Activated naive CD4-positive, alpha-beta T cell treated with anti-CD3 and anti-CD28 coated beads, Interleukin-2, amount 50 U/mL, for 72 hours (primary cell): ENCODE measurements around the gene DNMT1. TPM values are rescaled to one million over a fixed set of nuclear protein-coding genes. Genes with fewer than 3 reads are reported as not detected.
"Not testable (repeated sequence)": the region's sequence is repeated elsewhere in the genome, so short reads cannot be mapped to it uniquely, and the experiment has no call there.

Source experiments
- ATAC-seq, 2 donors: fragments of 150-1000 bp; cut with Tn5 transposase; 2 replicates each; pipeline ENCODE4 v1.10.0; 2021; ENCODE audit warnings: mild to moderate bottlenecking in 2 of 2, moderate library complexity in 2 of 2
- DNase-seq, 2 donors: peaks; one replicate each; pipeline ENCODE4 v3.0.0; 2021 to 2022; ENCODE audit warnings: low spot score in 2 of 2
- H3K27ac Mint-ChIP-seq, 2 donors: one replicate each; pipeline ENCODE4 v1.8.0; 2022; ENCODE audit warnings: mild to moderate bottlenecking in 2 of 2, mixed read lengths in 2 of 2
- H3K36me3 Mint-ChIP-seq, 2 donors: one replicate each; pipeline ENCODE4 v1.8.0; 2022; ENCODE audit warnings: mixed read lengths in 2 of 2
- H3K9me3 Mint-ChIP-seq, 2 donors: one replicate each; pipeline ENCODE4 v1.8.0; 2022; ENCODE audit warnings: mixed read lengths in 2 of 2
- total RNA-seq, 2 donors: library from RNA; stranded (reverse); gene quantifications; one replicate each; pipeline ENCODE4 v1.2.3, GENCODE V29; 2022

Gene DNMT1
- total RNA-seq, 2 donors from 2014 or later, result 416 to 456 TPM

DNA sequence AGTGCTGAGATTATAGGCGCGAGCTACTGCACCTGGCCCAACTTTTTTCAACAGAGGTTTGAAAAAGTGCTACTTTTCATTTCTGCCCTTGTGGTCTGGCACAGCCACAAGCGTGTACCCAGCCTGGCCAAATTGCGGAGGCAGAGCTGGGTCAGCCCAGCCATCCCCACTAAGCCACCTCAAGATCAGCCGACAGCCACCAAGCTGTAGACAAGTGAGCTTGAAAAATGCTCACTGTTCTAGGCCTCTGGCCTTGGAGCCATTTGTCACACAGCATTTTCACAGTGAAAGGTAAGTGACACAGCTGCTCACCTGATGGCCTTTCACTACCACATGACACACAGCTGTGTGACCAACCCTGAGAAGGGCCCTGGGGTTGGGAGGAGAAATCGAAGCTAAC lies 27.3 kb downstream of the DNMT1 start:
- no peaks in the 10 kb centered on the region for H3K9me3 Mint-ChIP-seq
- no peak overlapping the region for H3K27ac Mint-ChIP-seq
- ATAC-seq (no peak), DNase-seq (no peak)
- peaks cover 16 to 17% of the 10 kb centered on the region in 2 donors for H3K36me3 Mint-ChIP-seq

DNA sequence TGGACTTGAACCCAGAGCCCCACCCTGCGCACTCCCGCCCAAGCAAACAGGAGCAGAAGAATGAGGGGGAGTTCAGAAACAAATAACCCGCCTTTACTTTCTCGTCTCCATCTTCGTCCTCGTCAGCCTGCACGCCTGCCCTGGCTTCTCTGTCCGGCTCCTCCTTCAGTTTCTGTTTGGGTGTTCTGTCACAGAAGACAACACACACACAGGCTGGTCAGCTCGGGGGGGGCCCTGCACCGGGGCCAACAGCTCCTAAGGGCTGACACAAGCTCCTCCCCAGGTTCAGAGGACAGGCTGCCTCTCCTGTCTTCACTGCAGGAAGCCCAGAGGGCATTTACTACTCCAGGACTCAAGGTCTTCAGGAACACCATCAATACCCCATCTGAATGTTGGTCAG lies 28.3 kb downstream of the DNMT1 start:
- Mint-ChIP-seq H3K36me3 (peaks cover 16 to 19% of the 10 kb centered on the region in 2 donors), H3K27ac (peak overlapping the region in 1 of 2 donors; percentile 60)
- not testable (repeated sequence) for H3K9me3 Mint-ChIP-seq, ATAC-seq, DNase-seq

DNA sequence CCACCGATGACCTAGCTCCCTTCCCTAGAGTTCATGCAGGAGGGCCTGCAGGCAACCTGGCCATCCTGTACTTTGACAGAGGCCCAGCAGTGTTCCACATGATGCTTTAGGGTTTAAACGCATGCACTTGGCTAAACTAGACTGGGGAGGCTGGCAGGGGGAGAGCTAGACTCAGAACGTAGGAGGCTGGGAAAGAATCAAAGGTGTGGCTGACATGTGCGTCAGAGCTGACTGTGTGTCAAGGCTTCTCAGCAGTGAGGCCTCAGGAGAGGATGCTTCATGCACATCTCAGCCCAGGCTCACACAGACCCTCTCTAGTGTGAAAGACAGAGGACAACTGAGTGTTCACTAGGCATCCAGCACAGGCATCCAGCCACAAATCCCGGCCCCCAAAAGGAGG lies 28.7 kb downstream of the DNMT1 start:
- Mint-ChIP-seq H3K27ac (peak overlapping the region in 1 of 2 donors; percentile 60), H3K36me3 (peaks cover 16 to 19% of the 10 kb centered on the region in 2 donors), H3K9me3 (no peaks in the 10 kb centered on the region)
- DNase-seq (no peak), ATAC-seq (no peak)

DNA sequence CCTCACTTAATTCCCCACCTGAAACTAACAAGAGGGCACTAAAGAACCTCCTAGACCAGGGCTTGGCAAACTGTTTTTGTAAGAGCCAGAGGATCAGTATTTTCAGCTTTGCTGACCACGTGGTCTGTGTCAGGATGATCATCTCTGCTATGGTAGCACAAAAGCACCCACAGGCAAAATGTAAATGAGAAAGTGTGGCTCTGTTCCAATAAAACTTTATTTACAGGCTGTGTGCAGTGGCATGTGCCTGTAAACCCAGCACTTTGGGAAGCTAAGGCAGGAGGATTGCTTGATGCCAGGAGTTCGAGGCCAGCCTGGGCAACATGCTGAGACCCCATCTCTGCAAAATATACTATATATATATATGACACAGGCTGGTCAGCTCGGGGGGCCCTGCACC lies 31.2 kb downstream of the DNMT1 start:
- Mint-ChIP-seq H3K27ac (no peak overlapping the region), H3K36me3 (peaks cover 23 to 33% of the 10 kb centered on the region in 2 donors), H3K9me3 (no peaks in the 10 kb centered on the region)
- no peak for DNase-seq
- no peak for ATAC-seq

DNA sequence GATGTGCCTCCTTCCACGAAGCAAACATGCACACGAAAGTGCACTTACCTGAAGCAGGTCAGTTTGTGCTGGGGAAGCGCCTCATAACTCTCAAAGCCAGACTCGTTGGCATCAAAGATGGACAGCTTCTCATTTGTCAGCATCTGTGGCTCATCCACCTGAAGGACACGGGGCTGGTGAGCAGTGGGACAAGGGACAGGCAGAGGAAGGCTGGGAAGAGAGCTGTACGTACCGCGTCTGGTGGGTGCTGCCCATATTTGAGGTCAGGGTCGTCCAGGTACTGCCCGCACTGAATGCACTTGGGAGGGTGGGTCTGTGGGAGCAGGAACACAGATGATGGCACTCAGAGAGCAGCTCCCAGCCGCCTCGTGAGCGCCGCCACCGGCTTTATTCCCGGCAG lies 35.1 kb downstream of the DNMT1 start:
- Mint-ChIP-seq H3K27ac (peak overlapping the region in 1 of 2 donors; percentile 80), H3K9me3 (no peaks in the 10 kb centered on the region), H3K36me3 (peaks cover 36 to 42% of the 10 kb centered on the region in 2 donors)
- ATAC-seq, result no peak
- DNase-seq, result no peak

DNA sequence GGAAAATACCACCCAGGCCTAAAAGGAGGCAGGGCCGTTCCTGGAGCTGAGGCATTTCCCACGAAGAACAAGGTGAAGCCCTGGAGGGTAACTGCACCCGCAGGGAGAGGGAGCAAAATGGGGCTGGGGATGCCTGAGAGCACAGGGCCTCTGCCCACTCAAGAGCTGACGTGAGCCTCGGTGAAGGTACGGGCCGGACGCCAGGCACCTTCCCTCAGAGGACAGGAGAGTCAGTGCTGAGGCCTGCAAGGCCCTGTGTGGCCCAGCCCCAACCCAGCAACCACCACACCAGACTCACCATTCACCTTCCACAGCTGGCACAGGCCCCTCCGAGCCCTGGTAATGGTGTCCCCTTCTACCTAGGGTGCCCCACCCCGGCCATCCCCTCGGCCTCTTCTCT lies 36.3 kb downstream of the DNMT1 start:
- no peaks in the 10 kb centered on the region for H3K9me3 Mint-ChIP-seq
- H3K36me3 Mint-ChIP-seq, result peaks cover 44 to 50% of the 10 kb centered on the region in 2 donors
- DNase-seq (no peak), ATAC-seq (no peak)
- peak overlapping the region; percentile 80 to 87 for H3K27ac Mint-ChIP-seq

DNA sequence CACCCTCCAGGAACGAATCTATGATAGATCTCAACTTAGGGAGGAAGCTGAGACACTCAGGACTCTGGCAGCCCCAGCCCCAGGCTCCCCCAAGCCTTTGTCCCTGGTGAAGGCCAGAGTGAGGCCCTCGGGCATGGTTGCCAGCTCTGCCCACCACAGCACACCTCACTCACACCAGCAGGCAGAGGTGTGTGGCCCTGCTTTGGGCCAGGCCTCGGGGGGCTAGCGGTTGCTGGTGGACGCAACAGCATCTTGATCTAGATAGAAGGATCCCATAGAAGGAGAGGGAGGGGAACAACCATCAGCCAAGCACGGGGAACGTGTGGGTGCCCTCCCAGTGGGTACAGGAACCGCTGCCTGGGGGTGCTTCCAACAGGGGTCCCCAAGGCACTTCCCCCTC lies 36.7 kb downstream of the DNMT1 start:
- no peaks in the 10 kb centered on the region for H3K9me3 Mint-ChIP-seq
- ATAC-seq (no peak), DNase-seq (no peak)
- peak overlapping the region; percentile 5 to 9 for H3K27ac Mint-ChIP-seq
- peaks cover 40 to 46% of the 10 kb centered on the region in 2 donors for H3K36me3 Mint-ChIP-seq

DNA sequence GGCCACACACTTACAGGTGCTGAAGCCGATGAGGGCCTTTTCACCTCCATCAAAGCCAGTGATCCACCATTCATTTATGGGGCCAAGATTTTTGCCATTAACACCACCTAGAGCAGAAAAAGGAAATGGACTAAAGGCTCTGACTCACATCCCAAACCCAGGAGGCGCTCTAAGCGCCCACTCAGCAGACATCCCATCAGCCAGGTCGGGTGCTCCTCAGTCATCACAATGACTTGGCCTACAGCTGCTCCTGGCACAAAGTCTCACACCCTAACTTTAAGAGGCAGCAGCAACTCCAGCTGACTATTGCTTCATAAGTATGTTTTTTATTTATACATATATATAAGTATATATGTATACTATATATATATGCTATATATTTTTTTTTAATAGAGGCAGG lies 38.9 kb downstream of the DNMT1 start:
- DNase-seq (no peak), ATAC-seq (no peak)
- H3K36me3 Mint-ChIP-seq, result peaks cover 40 to 43% of the 10 kb centered on the region in 2 donors
- H3K27ac Mint-ChIP-seq, result no peak overlapping the region
- H3K9me3 Mint-ChIP-seq, result no peaks in the 10 kb centered on the region

DNA sequence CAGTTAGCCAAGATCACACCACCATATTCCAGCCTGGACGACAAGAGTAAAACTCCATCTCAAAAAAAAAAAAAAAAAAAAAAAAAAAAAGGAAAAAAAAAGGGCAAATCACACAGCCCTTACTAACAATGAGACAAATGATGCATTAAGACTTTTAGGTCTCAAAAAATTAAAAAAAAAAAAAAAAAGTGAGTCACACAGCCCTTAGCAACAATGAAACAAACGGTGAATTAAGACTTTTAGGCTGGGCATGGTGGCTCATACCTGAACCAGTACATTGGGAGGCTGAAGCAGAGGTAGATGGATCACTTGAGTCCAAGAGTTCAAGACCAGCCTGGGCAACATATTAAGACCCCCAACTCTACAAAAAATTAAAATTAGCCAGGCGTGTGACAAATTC lies 42.7 kb downstream of the DNMT1 start:
- DNase-seq (no peak), ATAC-seq (peak; percentile 53 to 63)
- Mint-ChIP-seq H3K9me3 (no peaks in the 10 kb centered on the region), H3K27ac (peak overlapping the region; percentile 59 to 68), H3K36me3 (peaks cover 31 to 39% of the 10 kb centered on the region in 2 donors)

DNA sequence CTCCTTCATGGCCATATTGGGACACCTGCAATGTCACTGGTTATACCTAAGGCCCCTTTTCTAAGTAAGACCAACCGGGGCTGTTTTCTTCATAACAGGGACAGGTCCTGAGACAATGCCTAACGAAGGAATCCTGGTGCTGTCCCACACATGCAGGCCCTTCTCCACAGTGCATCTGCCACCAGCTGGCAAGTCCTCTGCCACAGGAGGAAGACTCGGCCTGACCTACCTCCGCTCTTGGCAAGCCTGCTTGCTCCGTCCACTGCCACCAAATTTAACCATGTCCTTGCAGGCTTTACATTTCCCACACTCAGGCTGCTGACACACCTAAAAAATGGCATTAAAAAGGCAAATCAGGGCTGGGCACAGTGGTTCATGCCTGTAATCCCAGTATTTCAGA lies 43.2 kb downstream of the DNMT1 start:
- DNase-seq (no peak), ATAC-seq (no peak)
- Mint-ChIP-seq H3K36me3 (peaks cover 34 to 42% of the 10 kb centered on the region in 2 donors), H3K27ac (peak overlapping the region; percentile 14 to 59), H3K9me3 (no peaks in the 10 kb centered on the region)

DNA sequence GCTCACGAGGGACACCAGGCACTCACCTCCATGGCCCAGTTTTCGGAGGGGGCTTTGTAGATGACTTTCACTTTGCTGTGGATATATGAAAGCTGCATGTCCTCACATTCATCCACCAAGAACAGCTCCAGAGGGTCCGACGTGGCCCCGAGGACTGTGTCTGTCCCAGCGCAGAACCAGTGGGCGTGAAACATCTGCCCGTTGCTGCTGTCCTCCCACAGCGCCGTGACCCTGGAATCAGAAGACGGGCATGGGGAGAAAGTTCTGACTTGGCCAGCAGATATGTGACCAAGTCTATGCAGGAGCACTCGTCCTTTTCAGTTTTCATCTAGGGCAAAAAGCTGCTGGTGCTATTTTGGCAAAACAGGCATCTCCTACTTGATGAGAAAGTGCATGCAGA lies 45.3 kb downstream of the DNMT1 start:
- Mint-ChIP-seq H3K9me3 (no peaks in the 10 kb centered on the region), H3K27ac (no peak overlapping the region), H3K36me3 (peaks cover 44 to 52% of the 10 kb centered on the region in 2 donors)
- no peak for DNase-seq
- no peak for ATAC-seq

DNA sequence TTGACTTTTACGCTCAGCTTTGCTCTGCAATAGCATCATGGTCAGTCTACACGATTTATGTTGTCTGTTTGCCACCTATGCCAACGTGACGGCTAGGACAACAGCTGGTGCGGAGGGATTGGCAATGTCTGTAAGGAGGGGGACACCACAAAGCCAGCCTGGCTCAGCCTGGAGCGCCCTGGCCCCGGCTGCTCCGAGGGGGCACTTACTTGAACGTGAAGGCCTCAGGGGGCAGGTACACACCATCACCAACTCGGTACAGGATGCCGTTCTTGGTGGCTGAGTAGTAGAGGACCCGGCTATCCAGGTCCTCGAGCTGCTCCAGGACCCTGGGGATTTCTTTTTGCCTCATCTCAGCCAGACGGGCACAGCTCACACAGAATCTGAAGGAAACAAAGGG lies 48.6 kb downstream of the DNMT1 start:
- peak overlapping the region; percentile 37 to 76 for H3K27ac Mint-ChIP-seq
- ATAC-seq, result no peak

DNA sequence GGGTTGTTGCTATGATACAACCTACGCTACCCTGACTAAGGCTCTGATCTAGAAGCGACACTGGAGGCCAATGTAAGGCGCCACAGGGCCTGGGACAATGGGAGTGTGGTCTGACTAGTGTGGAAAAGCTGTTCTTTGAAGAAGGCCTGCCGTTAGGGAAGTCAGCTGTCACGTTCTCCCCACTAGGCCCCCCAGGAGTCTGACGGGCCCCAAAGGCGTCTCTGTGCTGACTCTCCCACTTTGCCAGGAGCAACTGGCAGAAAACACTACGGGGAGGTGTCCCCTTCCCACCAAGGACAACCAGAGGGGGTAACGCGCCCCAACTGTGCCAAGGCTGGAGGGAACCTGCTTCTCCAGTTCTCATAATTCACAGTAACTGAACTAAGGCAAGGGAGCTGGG lies 49.7 kb downstream of the DNMT1 start:
- H3K27ac Mint-ChIP-seq, result peak overlapping the region; percentile 29 to 89
- H3K9me3 Mint-ChIP-seq, result no peaks in the 10 kb centered on the region
- ATAC-seq (peak in 1 of 2 donors; percentile 31), DNase-seq (no peak)
- peaks cover 41 to 44% of the 10 kb centered on the region in 2 donors for H3K36me3 Mint-ChIP-seq

More for the DNA sequence above, 48.6 kb downstream of the DNMT1 start:
- Mint-ChIP-seq H3K36me3 (peaks cover 46 to 47% of the 10 kb centered on the region in 2 donors), H3K9me3 (no peaks in the 10 kb centered on the region)
- no peak for DNase-seq

DNA sequence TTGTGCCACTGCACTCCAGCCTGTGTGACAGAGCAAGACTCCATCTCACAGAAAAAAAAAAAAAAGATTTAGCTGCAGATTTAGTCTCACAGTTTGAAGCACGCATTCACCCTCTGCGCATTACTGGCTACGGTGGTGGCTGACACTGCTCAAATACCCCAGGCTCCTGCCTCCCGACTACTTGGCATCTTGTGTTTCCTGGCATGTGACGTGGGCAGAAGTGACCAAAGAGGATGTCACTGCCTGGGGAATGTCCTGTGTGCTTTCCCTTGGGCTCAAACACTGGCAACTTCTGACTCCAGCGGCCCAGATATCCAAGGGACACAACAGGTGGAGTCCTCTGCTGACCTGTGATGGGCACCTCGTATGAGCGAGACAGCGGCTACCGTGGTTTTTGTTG lies 50.4 kb downstream of the DNMT1 start:
- peak in 1 of 2 donors; percentile 16 for ATAC-seq
- peaks cover 39 to 46% of the 10 kb centered on the region in 2 donors for H3K36me3 Mint-ChIP-seq
- peak overlapping the region; percentile 29 to 84 for H3K27ac Mint-ChIP-seq

DNA sequence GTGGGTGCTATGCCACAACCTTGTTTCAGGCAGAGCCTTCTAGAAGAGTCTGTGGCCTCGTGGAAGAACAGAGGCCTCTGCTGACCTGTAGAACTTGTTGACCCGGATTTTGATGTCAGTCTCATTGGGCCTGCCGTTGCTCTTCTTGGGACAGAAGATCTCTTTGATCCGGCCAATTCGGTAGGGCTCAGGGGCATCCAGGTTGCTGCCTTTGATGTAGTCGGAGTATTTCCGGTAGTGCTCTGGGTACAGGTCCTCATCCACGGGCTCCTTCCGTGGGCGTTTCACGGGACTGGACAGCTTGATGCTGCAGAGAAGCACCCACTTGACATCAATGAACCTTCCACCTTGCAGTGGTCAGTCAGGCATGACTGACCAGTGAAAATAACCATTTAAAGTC lies 51.1 kb downstream of the DNMT1 start:
- DNase-seq (no peak), ATAC-seq (no peak)
- peak overlapping the region; percentile 53 to 97 for H3K27ac Mint-ChIP-seq
- peaks cover 37 to 46% of the 10 kb centered on the region in 2 donors for H3K36me3 Mint-ChIP-seq
- H3K9me3 Mint-ChIP-seq, result no peaks in the 10 kb centered on the region

More for the DNA sequence above, 50.4 kb downstream of the DNMT1 start:
- H3K9me3 Mint-ChIP-seq, result no peaks in the 10 kb centered on the region
- no peak for DNase-seq

DNA sequence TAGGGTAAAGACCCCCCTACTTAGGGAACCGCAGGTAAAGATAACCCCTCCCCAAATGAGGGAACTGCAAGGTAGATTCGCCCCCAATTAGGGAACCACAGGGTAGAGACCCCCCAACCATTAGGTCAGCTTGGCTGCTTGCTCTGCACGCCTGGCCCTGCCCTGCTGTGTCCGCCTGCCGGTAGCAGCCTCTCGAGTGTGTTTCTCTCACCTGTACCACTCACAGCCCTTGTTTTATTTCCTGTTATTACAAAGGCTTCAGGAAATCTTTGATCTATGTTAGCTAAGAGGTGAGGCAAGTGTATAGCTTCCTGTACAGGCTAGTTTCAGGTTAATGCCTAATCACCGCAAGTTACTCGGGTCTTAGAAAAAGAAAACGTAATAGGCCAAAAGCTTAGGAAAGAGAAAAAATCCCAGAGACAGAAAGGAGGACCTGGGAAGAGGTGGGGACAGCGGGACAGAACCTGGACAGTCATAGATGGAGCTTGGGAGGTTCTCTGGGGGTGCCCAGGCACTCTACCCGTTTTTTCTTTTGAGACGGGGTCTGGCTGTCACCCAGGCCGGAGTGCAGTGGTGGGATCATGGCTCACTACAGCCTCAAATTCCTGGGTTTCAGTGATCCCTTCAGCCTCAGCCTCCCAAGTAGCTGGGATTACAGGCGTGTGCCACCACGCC lies 51.9 kb downstream of the DNMT1 start:
- Mint-ChIP-seq H3K36me3 (peaks cover 35 to 48% of the 10 kb centered on the region in 2 donors), H3K9me3 (no peaks in the 10 kb centered on the region), H3K27ac (peak overlapping the region; percentile 53 to 97)
- no peak for DNase-seq
- peak; percentile 72 to 80 for ATAC-seq

DNA sequence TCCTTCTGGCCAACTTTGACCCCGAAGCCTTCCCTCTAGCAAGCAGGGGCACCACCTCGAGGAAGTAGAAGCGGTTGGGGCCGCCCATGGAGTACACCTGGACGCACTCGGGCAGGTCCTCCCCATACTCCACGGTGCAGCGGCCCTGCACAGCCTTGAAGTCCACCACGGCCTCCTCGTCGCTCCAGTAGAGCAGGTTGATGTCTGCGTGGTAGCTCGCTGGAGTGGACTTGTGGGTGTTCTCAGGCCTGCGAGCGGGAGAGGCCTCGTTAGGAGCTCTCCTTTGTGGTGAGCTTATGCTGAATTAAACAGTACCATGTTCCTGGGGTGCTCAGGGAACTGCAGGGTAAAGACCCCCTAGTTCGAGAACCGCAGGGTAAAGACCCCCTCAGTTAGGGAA lies 52.8 kb downstream of the DNMT1 start:
- ATAC-seq, result no peak
- no peak for DNase-seq
- Mint-ChIP-seq H3K27ac (peak overlapping the region; percentile 53 to 86), H3K36me3 (peaks cover 37 to 51% of the 10 kb centered on the region in 2 donors), H3K9me3 (no peaks in the 10 kb centered on the region)

DNA sequence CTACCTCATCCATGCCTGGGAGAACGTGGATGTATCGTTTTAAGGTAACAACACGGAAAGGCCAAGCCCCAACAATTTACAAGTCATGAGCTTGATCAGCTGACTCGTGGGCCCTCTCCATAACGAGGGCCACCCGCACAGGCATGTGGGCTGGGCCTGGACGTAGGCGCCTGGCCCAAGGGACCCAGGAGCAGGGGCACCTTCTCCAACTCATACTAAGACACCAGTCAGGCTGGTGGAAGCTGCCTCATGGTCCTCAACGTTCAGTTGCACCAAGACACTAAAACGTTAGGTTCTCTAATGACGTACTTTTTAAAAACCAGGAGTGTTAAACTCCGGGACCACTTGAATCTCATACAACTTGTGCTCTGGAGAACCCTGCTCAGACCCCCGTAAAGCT lies 53.3 kb downstream of the DNMT1 start:
- no peak for DNase-seq
- no peaks in the 10 kb centered on the region for H3K9me3 Mint-ChIP-seq
- peaks cover 33 to 49% of the 10 kb centered on the region in 2 donors for H3K36me3 Mint-ChIP-seq
- peak overlapping the region; percentile 53 to 86 for H3K27ac Mint-ChIP-seq
- no peak for ATAC-seq
